DMS153 treated with DMSO at 0.1 percent for 48 hours (cell line): ENCODE data around the gene ATP2C2.

Experiments
- DNase-seq: peaks from one replicate; lab custom pipeline; 2025; ENCODE audit not compliant: unreplicated experiment; lab: John Stamatoyannopoulos, UW

Gene ATP2C2

GRCh38 chr16:84486551-84487235 lies 118.4 kb downstream of the ATP2C2 start:
- no peak for DNase-seq

- no peak for DNase-seq
Observed at GRCh38 chr16:84487358-84487757, 119.0 kb downstream of the ATP2C2 start.

GRCh38 chr16:84489131-84489530 lies 120.8 kb downstream of the ATP2C2 start:
- no peak for DNase-seq

GRCh38 chr16:84495506-84495905 lies 127.2 kb downstream of the ATP2C2 start:
- DNase-seq: no peak

DNA sequence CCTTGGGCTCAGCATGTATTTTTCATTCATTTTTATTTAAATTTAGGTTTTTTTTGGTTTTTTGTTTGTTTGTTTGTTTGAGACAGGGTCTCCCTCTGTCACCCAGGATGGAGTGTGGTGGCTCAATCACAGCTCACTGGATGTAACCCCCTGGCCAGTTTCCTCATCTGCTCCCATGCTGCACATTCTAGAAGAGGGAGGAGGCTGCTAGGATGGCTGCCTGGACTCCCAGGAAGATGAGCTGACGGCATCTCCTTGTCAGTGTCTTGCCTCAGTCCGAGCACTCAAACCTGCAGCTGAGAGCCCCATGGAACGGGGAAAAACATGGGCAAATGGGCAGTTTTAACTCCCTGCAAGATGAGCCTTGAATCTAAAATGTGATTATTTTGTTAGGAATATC lies 128.7 kb downstream of the ATP2C2 start:
- no peak for DNase-seq

DNA sequence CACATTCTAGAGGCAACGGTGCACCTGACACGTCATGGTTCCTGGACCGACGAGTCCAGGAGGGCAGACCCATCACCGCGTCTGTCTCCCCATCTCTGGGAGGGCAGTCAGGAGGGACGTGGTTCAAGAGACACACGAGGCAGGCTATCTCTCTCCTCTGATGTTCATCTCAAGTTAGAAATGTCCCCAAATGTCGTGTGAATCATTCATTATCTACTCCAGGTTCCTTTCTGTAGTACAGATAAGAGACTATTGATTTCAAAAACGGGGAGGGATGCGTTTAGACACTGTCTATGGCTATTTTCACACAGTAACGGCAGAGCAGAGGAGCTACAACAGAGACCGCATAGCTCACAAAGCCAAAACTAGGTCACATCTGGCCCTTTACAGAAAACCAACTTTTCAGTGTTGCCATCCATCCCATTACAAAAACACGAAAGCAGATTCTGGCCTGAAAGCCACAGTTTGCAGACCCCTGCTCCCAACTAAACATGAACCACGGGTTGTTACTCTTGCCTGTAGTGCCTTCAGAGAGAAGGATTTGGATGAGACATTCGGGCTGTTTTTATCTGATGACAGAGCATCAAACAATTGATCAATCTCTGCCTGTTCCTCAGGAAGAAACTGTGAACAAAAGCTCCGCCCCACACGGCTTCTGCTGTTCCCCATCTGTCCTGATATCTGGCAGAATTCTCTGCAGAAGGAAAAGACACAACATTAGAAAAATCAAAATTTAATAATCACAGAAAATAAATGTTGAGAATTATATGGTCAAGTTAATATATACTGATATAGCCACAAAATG lies 129.3 kb downstream of the ATP2C2 start:
- no peak for DNase-seq

- no peak for DNase-seq
Observed at GRCh38 chr16:84498223-84498610, 129.9 kb downstream of the ATP2C2 start.

- no peak for DNase-seq
Observed at GRCh38 chr16:84498859-84499620, 130.7 kb downstream of the ATP2C2 start.

DNA sequence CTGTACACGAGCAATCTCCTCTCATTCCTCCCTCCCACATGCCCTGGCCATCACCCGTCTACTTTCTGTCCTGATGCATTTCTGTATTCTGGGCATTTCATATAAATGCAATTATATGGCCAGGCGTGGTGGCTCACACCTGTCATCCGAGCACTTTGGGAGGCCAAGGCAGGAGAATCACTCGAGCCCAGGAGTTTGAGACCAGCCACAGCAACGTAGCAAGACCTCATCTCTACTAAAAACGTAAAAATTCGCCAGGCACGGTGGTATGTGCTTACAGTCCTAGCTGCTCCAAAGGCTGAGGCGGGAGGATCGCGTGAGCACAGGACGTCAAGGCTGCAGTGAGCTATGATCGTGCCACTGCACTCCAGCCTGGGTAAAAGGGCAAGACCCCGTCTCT lies 131.3 kb downstream of the ATP2C2 start:
- DNase-seq: no peak

- no peak for DNase-seq
Observed at GRCh38 chr16:84500531-84500930, 132.2 kb downstream of the ATP2C2 start.

DNA sequence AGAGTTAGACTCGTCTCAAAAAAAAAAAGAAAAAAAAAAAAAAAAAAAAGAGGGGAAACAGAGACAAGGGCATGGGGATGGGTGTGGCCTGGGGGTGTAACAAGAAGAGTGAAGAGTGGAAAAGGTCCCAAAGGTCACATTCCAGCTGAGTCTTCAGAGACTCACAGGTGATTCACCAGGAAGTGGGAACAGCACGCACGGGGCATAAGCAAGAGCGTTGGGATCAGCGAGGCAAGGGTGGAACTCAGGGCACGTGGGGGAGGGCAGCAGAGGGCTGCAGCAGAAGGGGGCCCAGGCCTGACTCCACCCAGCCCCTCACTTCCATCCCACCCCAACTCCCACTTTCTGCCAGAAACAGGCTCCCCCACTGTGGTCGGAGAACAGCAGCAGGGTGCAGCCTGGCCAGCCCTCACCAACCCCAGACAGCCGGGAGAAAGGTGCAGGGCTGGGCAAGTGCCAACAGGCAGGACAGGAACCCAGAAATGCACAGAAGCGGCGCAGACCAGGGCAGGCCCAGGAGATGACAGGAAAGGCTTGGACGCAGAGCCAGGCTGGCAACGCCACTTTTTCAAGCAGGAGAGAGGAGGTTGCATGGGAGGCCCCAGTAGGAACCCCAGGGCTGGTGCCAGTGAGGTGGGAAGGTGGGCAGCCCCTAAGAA lies 132.9 kb downstream of the ATP2C2 start:
- DNase-seq: no peak

DNA sequence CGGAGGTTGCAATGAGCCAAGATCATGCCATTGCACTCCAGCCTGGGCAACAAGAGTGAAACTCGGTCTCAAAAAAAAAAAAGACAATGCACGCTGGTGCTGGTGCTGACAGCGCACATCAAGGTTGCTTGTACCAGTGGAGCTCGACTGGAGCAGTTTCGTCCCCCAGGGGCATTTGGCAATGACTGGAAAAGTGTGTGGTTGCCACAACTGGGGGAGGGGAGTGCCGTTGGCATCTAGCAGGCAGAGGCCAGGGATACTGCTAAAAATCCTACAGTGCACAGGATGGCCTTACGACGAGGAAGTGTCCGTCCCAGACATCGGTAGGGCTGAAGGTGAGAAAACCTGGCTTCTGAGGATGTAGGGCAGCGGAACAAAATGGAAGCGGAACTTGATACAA lies 133.7 kb downstream of the ATP2C2 start:
- DNase-seq: no peak

DNA sequence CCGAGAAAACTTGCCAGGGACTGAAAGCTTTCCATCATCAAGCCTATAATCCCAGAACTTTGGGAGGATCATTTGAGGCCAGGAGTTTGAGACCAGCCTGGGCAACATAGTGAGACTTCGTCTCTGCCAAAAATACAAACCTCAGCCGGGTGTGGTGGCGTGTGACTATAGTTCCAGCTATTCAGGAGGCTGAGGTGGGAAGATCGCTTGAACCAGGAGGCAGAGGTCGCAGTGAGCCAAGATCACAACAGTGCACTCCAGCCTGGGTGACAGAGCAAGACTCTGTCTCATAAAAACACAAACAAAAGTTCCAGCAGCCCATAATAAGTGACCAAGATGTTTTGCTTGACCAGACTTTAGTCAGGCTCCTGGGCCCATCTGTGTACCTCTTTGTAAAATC lies 134.2 kb downstream of the ATP2C2 start:
- no peak for DNase-seq

- no peak for DNase-seq
Observed at GRCh38 chr16:84503751-84504395, 135.5 kb downstream of the ATP2C2 start.

GRCh38 chr16:84504420-84505248 lies 136.3 kb downstream of the ATP2C2 start, which contains the start of gene MEAK7:
Gene MEAK7 (minus strand): TSS chr16:84504659. CDS start chr16:84498086, 6,573 bp downstream.
- DNase-seq: peak; percentile 96

DNA sequence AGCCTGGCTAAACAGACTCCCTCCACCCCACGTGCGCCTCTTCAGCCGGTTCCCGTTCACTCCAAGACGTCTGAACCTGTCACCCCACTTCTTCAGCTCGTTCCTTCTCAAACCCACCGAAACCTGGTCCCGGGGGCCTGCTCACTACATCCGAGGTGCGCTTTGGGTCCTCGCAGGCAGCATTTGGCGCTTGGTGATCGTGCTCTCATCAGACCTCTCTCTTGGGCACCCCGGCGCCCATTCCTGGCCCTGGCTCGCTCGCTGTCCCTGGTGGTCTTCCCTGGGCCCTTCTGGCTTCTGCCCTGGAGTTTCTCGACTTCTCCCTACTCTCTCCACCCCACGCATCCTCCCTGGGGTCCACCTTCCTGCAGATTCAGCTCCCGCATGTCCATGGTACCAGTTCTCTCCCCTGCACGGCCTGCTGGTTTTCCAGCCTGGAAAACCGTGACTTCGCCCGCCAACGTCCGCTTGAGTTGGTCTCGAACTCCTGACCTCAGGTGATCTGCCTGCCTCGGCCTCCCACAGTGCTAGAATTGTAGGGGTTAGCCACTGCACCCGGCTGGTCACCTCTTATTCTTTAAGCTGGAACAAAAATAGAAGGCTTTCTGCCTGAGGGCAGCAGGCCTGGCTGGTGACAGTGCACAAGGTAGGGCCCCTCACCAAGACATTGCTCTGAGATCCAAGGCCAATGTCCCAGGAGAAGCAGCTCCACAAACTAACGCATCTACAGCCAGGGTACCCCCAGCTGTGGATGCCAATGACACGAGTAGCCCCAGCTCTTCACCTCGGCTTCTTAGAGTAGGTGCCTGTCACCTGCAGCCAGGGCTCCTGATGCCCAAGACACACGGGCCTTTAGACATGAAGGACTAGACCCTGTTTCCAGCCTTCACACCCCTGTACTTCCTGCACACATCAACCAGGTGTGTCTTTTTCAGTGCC lies 137.2 kb downstream of the ATP2C2 start:
- no peak for DNase-seq

GRCh38 chr16:84507011-84507982 lies 139.0 kb downstream of the ATP2C2 start:
- DNase-seq: no peak

DNA sequence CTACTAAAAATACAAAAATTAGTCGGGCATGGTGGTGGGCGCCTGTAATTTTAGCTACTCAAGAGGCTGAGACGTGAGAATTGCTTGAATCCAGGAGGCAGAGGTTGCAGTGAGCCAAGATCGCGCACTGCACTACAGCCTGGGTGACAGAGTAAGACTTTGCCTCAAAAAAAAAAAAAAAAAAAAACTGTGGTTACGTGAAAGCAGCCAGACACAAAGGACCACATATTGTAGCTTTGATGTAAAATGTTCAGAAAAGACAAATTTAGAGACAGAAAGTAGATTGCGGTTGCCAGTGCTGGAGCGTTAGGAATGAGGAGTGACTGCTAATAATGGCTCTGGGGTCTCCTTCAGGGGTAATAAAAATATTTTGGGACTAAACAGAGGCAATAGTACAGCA lies 140.2 kb downstream of the ATP2C2 start:
- DNase-seq: no peak
